Measurements from ENCODE around the gene CHIC2. TPM values are rescaled to one million over a fixed set of nuclear protein-coding genes. Genes with fewer than 3 reads are reported as not detected.

The CHIC2 gene
- total and polyA plus RNA-seq, 2 of the 8 experiments (the other 6 are each of a cell fraction or from before 2014, with no cell fraction given): 4.5 to 10.9 TPM

DNA sequence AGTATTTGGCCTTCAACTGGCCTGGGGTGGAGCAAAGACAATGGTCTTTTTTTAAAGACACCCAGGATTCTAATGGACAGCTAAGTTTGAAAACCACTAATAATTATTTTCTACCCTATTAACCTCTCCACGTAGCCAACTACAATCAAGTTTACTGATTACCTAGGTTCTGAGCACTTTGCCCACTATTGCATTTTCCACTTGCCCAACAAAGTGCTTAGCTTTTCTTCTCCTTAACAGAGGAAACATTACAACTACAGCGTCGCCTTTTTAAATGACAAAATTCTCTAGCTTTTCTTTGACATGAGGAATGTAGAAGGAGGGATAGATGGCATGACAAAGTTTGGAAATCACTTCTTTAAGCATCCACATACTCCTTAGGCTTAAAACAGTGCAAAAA, 2.0 kb downstream of the CHIC2 start (continued):
- TF ChIP-seq JUN (IDR thresholded peaks at IDR 0.05; ENCODE audit: low read depth, low read length): no peak
- TF ChIP-seq SP1 (IDR thresholded peaks at IDR 0.05; ENCODE audit: low read depth, low read length): no peak
- no peak for TF ChIP-seq BRCA1 (IDR thresholded peaks at IDR 0.05; ENCODE audit: low read depth, low read length)
- no peak for TF ChIP-seq RXRA (IDR thresholded peaks at IDR 0.05; ENCODE audit: insufficient read depth, low read depth, low read length)

Measured in H1 (cell line).